ENCODE results near the gene ZBTB4. TPM values are rescaled to one million over a fixed set of nuclear protein-coding genes. Genes with fewer than 3 reads are reported as not detected.
A peak's percentile ranks its signal among the peaks of the same experiment; 100 is the strongest.
"Not testable (repeated sequence)": the region's sequence is repeated elsewhere in the genome, so short reads cannot be mapped to it uniquely, and the experiment has no call there.

The ZBTB4 gene
- total RNA-seq, 2 donors from 2014 or later, result 28.5 to 29.0 TPM

- DNase-seq (peak in 1 of 2 donors; percentile 19), ATAC-seq (replicated peaks in 1 of 2) (peak in 1 of 2 donors; percentile 0)
- Mint-ChIP-seq H3K4me3 (peak overlapping the region; percentile 98 to 100), H3K27me3 (ENCODE audit: low read depth) (no peaks in the 10 kb centered on the region), H3K4me1 (ENCODE audit: low read depth) (peaks cover 80% of the 10 kb centered on the region), H3K9me3 (no peaks in the 10 kb centered on the region), H3K27ac (peak overlapping the region; percentile 100), H3K36me3 (ENCODE audit: insufficient read depth in 2 of 2) (peaks cover 8% of the 10 kb centered on the region in 2 donors)
These were observed 5.5 kb upstream of the ZBTB4 start for GRCh38 chr17:7484919-7485377.

- H3K4me1 Mint-ChIP-seq (ENCODE audit: low read depth), result peaks cover 79% of the 10 kb centered on the region
- H3K36me3 Mint-ChIP-seq (ENCODE audit: insufficient read depth in 2 of 2), result peaks cover 8% of the 10 kb centered on the region in 2 donors
- H3K27ac Mint-ChIP-seq, result peak within 1 kb of the TSS; percentile 100
- ATAC-seq (replicated peaks in 1 of 2) (peak; percentile 69 to 73), DNase-seq (peak; percentile 96 to 99)
- no peaks in the 10 kb centered on the region for H3K9me3 Mint-ChIP-seq
- H3K27me3 Mint-ChIP-seq (ENCODE audit: low read depth), result no peaks in the 10 kb centered on the region
- peak within 1 kb of the TSS; percentile 98 to 100 for H3K4me3 Mint-ChIP-seq
These were observed 4.9 kb upstream of the ZBTB4 start, which contains the start of gene POLR2A for GRCh38 chr17:7484067-7484918. POLR2A (plus strand) TSS chr17:7484366.

- Mint-ChIP-seq H3K27ac (peak overlapping the region; percentile 100), H3K36me3 (ENCODE audit: insufficient read depth in 2 of 2) (peaks cover 8 to 9% of the 10 kb centered on the region in 2 donors), H3K27me3 (ENCODE audit: low read depth) (no peaks in the 10 kb centered on the region), H3K4me1 (ENCODE audit: low read depth) (peaks cover 73% of the 10 kb centered on the region), H3K4me3 (peak overlapping the region; percentile 98 to 100), H3K9me3 (no peaks in the 10 kb centered on the region)
- DNase-seq, result peak; percentile 91 to 95
- peak; percentile 62 to 65 for ATAC-seq (replicated peaks in 1 of 2)
These were observed 4.0 kb upstream of the ZBTB4 start for GRCh38 chr17:7483255-7484066.

- Mint-ChIP-seq H3K36me3 (ENCODE audit: insufficient read depth in 2 of 2) (peaks cover 8 to 10% of the 10 kb centered on the region in 2 donors), H3K27ac (peak overlapping the region; percentile 100), H3K4me1 (ENCODE audit: low read depth) (peaks cover 75% of the 10 kb centered on the region), H3K4me3 (peak overlapping the region; percentile 98 to 100)
- H3K9me3 Mint-ChIP-seq; H3K27me3 Mint-ChIP-seq (ENCODE audit: low read depth); DNase-seq; ATAC-seq (replicated peaks in 1 of 2): not testable (repeated sequence)
These were observed 3.3 kb upstream of the ZBTB4 start for GRCh38 chr17:7482742-7483088.

- H3K9me3 Mint-ChIP-seq; ATAC-seq (replicated peaks in 1 of 2); DNase-seq; H3K27me3 Mint-ChIP-seq (ENCODE audit: low read depth); H3K36me3 Mint-ChIP-seq (ENCODE audit: insufficient read depth in 2 of 2): not testable (repeated sequence)
- H3K4me3 Mint-ChIP-seq, result peak overlapping the region; percentile 98 to 100
- H3K27ac Mint-ChIP-seq, result peak overlapping the region; percentile 100
- peaks cover 75% of the 10 kb centered on the region for H3K4me1 Mint-ChIP-seq (ENCODE audit: low read depth)
These were observed 2.7 kb upstream of the ZBTB4 start for GRCh38 chr17:7481842-7482741.

- H3K27me3 Mint-ChIP-seq (ENCODE audit: low read depth); ATAC-seq (replicated peaks in 1 of 2); DNase-seq; H3K36me3 Mint-ChIP-seq (ENCODE audit: insufficient read depth in 2 of 2); H3K9me3 Mint-ChIP-seq: not testable (repeated sequence)
- peak within 1 kb of the TSS; percentile 89 for H3K4me3 Mint-ChIP-seq
- peaks cover 75% of the 10 kb centered on the region for H3K4me1 Mint-ChIP-seq (ENCODE audit: low read depth)
- H3K27ac Mint-ChIP-seq, result peak within 1 kb of the TSS; percentile 91
These were observed 1.8 kb upstream of the ZBTB4 start, which contains the start of gene SLC35G6 for GRCh38 chr17:7481275-7481674. SLC35G6 (plus strand) TSS chr17:7481446; CDS start chr17:7481517, 71 bp downstream.

- no peaks in the 10 kb centered on the region for H3K27me3 Mint-ChIP-seq (ENCODE audit: low read depth)
- H3K9me3 Mint-ChIP-seq, result no peaks in the 10 kb centered on the region
- peak overlapping the region; percentile 89 for H3K4me3 Mint-ChIP-seq
- no peak for DNase-seq
- peaks cover 76% of the 10 kb centered on the region for H3K4me1 Mint-ChIP-seq (ENCODE audit: low read depth)
- H3K27ac Mint-ChIP-seq, result peak overlapping the region; percentile 91
- H3K36me3 Mint-ChIP-seq (ENCODE audit: insufficient read depth in 2 of 2), result peaks cover 5% of the 10 kb centered on the region in 2 donors
- no peak for ATAC-seq (replicated peaks in 1 of 2)
These were observed 606 bp upstream of the ZBTB4 start for GRCh38 chr17:7480089-7480384.

- DNase-seq (peak; percentile 59 to 65), ATAC-seq (replicated peaks in 1 of 2) (peak; percentile 43 to 51)
- Mint-ChIP-seq H3K9me3 (no peaks in the 10 kb centered on the region), H3K36me3 (ENCODE audit: insufficient read depth in 2 of 2) (peaks cover under 1 to 3% of the 10 kb centered on the region in 2 donors), H3K27me3 (ENCODE audit: low read depth) (no peaks in the 10 kb centered on the region), H3K4me3 (peak overlapping the region; percentile 84 to 92), H3K4me1 (ENCODE audit: low read depth) (peaks cover 70% of the 10 kb centered on the region), H3K27ac (peak overlapping the region; percentile 87)
These were observed 887 bp downstream of the ZBTB4 start for GRCh38 chr17:7478276-7479212.

GRCh38 chr17:7477392-7478275 lies 1.8 kb downstream of the ZBTB4 start:
- Mint-ChIP-seq H3K4me3 (peak overlapping the region; percentile 84 to 92), H3K4me1 (ENCODE audit: low read depth) (peaks cover 64% of the 10 kb centered on the region), H3K36me3 (ENCODE audit: insufficient read depth in 2 of 2) (peaks cover 0 to 3% of the 10 kb centered on the region in 2 donors), H3K27me3 (ENCODE audit: low read depth) (no peaks in the 10 kb centered on the region), H3K9me3 (no peaks in the 10 kb centered on the region), H3K27ac (peak overlapping the region; percentile 87)
- DNase-seq (no peak), ATAC-seq (replicated peaks in 1 of 2) (no peak)

GRCh38 chr17:7476951-7477350 lies 2.5 kb downstream of the ZBTB4 start:
- H3K36me3 Mint-ChIP-seq (ENCODE audit: insufficient read depth in 2 of 2), result peaks cover 0 to 3% of the 10 kb centered on the region in 2 donors
- ATAC-seq (replicated peaks in 1 of 2), result no peak
- DNase-seq, result no peak
- H3K27me3 Mint-ChIP-seq (ENCODE audit: low read depth), result no peaks in the 10 kb centered on the region
- peak overlapping the region; percentile 84 to 92 for H3K4me3 Mint-ChIP-seq
- no peaks in the 10 kb centered on the region for H3K9me3 Mint-ChIP-seq
- H3K4me1 Mint-ChIP-seq (ENCODE audit: low read depth), result peaks cover 60% of the 10 kb centered on the region
- H3K27ac Mint-ChIP-seq, result no peak overlapping the region

GRCh38 chr17:7476494-7476893 lies 2.9 kb downstream of the ZBTB4 start:
- H3K4me3 Mint-ChIP-seq, result peak overlapping the region; percentile 41 to 84
- no peaks in the 10 kb centered on the region for H3K27me3 Mint-ChIP-seq (ENCODE audit: low read depth)
- H3K36me3 Mint-ChIP-seq (ENCODE audit: insufficient read depth in 2 of 2), result peaks cover 0 to 3% of the 10 kb centered on the region in 2 donors
- H3K4me1 Mint-ChIP-seq (ENCODE audit: low read depth), result peaks cover 60% of the 10 kb centered on the region
- no peak for ATAC-seq (replicated peaks in 1 of 2)
- no peaks in the 10 kb centered on the region for H3K9me3 Mint-ChIP-seq
- DNase-seq, result no peak
- peak overlapping the region; percentile 23 for H3K27ac Mint-ChIP-seq
